Loucy (cell line): ENCODE measurements around the gene PTGFRN.

ENCODE experiments used
- EZH2phosphoT487 ChIP-seq: fragments of 200-600 bp; IDR thresholded peaks from 2 replicates; pipeline ENCODE4 v1.6.1; 2018; ENCODE audit warnings: antibody characterized with exemption, mild to moderate bottlenecking, moderate library complexity, borderline replicate concordance
- TF ChIP-seq, protein P1 (sequence below): fragments of 200-600 bp; sonication (generic); conservative IDR thresholded peaks from 2 replicates; pipeline ENCODE4 v1.5.1; 2014; ENCODE audit warnings: mild to moderate bottlenecking, antibody characterized with exemption, low read length

DNA sequence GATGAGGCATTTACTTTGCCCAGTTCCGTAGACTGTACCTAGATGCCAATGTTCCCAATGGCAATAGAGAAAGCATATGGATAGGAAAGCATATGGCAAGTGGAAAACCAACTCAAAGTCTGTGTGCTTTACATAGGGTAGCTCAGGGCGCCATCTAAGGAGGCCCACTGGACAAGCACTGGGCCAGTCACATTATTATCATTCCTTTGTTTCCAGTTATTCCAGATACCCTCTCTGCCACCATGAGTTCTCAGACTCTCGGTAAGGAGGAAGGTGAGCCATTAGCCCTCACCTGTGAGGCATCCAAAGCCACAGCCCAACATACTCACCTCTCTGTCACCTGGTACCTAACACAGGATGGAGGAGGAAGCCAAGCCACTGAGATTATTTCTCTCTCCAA, 101.6 kb downstream of the PTGFRN start:
- TF ChIP-seq, protein P1, sequence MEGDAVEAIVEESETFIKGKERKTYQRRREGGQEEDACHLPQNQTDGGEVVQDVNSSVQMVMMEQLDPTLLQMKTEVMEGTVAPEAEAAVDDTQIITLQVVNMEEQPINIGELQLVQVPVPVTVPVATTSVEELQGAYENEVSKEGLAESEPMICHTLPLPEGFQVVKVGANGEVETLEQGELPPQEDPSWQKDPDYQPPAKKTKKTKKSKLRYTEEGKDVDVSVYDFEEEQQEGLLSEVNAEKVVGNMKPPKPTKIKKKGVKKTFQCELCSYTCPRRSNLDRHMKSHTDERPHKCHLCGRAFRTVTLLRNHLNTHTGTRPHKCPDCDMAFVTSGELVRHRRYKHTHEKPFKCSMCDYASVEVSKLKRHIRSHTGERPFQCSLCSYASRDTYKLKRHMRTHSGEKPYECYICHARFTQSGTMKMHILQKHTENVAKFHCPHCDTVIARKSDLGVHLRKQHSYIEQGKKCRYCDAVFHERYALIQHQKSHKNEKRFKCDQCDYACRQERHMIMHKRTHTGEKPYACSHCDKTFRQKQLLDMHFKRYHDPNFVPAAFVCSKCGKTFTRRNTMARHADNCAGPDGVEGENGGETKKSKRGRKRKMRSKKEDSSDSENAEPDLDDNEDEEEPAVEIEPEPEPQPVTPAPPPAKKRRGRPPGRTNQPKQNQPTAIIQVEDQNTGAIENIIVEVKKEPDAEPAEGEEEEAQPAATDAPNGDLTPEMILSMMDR = no peak
- no peak for TF ChIP-seq EZH2phosphoT487
